ENCODE results near the gene FBXO38. TPM values are rescaled to one million over a fixed set of nuclear protein-coding genes. Genes with fewer than 3 reads are reported as not detected.

FBXO38 gene
- total RNA-seq, 4 donors from 2014 or later: 70.0 to 182 (median 79.3) TPM

DNA sequence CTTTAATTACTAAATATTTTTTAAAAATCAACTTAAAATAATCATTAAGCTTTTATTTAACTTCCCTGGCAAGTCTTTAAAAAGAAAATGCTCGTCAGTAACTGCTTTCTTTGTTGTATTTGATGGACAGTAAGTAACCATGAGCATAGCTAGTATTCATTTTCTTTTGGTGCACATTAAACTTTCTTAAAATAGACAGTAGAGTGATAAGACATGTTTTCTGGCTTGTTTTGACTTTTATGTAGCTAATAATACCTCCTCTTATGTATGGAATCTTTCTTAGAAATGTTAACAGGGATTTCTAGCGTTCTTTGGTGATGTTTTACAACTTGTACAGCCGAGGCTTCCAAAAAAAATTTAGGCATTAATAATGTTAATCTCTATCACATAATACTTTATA is 22.6 kb downstream of the FBXO38 start:
- in situ Hi-C loops (cut with MboI; ENCODE audit: low pct_ligation_motif_present in 1 of 4, low pct_unique_long_range_greater_than_20kb in 1 of 4, low sequenced_read_pairs in 3 of 4): no loop called here
- peak overlapping the region in 1 of 4 donors; percentile 10 for H3K27ac ChIP-seq
- no peak overlapping the region for H3K4me3 ChIP-seq
- no peaks in the 10 kb centered on the region for H3K4me1 ChIP-seq
- intact Hi-C loops (cut with DNase I; ENCODE audit: low total_unique reads): no loop called here
- H3K36me3 ChIP-seq: peaks cover 0 to 86% (median 34%) of the 10 kb centered on the region in 4 donors
- H3K9me3 ChIP-seq: no peaks in the 10 kb centered on the region
- whole genome bisulfite sequencing, 2 donors (ENCODE audit: low coverage in 1 of 2): 81 to 82% methylated on average over 3 of the region's 3 CpGs
- no peak for DNase-seq
- TF ChIP-seq, protein P1, sequence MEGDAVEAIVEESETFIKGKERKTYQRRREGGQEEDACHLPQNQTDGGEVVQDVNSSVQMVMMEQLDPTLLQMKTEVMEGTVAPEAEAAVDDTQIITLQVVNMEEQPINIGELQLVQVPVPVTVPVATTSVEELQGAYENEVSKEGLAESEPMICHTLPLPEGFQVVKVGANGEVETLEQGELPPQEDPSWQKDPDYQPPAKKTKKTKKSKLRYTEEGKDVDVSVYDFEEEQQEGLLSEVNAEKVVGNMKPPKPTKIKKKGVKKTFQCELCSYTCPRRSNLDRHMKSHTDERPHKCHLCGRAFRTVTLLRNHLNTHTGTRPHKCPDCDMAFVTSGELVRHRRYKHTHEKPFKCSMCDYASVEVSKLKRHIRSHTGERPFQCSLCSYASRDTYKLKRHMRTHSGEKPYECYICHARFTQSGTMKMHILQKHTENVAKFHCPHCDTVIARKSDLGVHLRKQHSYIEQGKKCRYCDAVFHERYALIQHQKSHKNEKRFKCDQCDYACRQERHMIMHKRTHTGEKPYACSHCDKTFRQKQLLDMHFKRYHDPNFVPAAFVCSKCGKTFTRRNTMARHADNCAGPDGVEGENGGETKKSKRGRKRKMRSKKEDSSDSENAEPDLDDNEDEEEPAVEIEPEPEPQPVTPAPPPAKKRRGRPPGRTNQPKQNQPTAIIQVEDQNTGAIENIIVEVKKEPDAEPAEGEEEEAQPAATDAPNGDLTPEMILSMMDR (IDR thresholded peaks at IDR 0.05): no peak
- H3K27me3 ChIP-seq: no peaks in the 10 kb centered on the region

DNA sequence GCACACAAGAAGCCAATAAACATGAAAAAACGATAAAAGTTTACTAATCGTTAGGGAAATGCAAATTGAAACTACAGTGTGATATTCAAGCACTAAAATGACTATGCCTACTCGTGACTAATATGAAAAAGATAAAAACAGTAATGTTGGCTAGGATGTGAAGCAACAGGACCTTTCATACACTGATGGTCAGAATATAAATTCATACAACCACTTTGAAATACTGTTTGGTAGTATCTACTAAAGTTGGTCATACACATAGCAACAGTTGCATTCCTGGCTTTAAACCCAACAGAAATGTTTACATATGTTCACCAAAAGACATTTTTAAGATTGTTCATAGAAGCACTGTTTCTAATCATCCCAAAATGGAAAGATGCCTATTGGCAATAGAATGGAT is 24.3 kb downstream of the FBXO38 start:
- Histone ChIP-seq H3K27me3 (no peaks in the 10 kb centered on the region), H3K4me1 (no peaks in the 10 kb centered on the region), H3K36me3 (peaks cover 0 to 90% (median 39%) of the 10 kb centered on the region in 4 donors), H3K4me3 (no peak overlapping the region), H3K9me3 (no peaks in the 10 kb centered on the region), H3K27ac (peak overlapping the region in 3 of 4 donors; percentile 34 to 58 (median 35))
- TF ChIP-seq POLR2A (IDR thresholded peaks at IDR 0.05) (no peak), POLR2AphosphoS5 (IDR thresholded peaks at IDR 0.05) (no peak), EP300 (IDR thresholded peaks at IDR 0.05; ENCODE audit: low read depth) (no peak)
- TF ChIP-seq, protein P1 (IDR thresholded peaks at IDR 0.05): no peak
- no peak for DNase-seq
- in situ Hi-C loops (cut with MboI; ENCODE audit: low pct_ligation_motif_present in 1 of 4, low pct_unique_long_range_greater_than_20kb in 1 of 4, low sequenced_read_pairs in 3 of 4) (no loop called here), intact Hi-C loops (cut with DNase I; ENCODE audit: low total_unique reads) (no loop called here)
- 56 to 86% methylated on average over 3 of the region's 3 CpGs for WGBS, 2 donors (ENCODE audit: low coverage in 1 of 2)

DNA sequence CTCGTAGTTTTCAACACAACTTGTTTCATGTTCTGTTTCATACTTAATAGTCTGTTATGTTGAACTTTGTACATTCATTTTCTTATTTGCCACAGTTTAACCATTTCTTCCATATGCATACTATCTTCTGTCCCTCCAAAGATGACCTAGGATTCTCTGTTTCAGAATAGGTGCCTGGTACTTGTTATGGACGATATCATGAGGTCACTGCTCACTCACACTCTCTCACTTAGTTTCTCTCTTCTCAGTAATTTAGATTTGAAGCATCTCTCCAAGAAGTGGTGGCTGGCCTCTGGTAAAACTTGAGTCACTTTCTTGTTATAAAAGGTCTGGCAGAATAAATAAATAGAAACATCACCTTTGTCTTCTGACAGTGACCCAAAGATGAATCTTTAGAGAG is 28.4 kb downstream of the FBXO38 start:
- no peaks in the 10 kb centered on the region for H3K27me3 ChIP-seq
- no peaks in the 10 kb centered on the region for H3K9me3 ChIP-seq
- no peaks in the 10 kb centered on the region for H3K4me1 ChIP-seq
- intact Hi-C loops (cut with DNase I; ENCODE audit: low total_unique reads) (no loop called here), in situ Hi-C loops (cut with MboI; ENCODE audit: low pct_ligation_motif_present in 1 of 4, low pct_unique_long_range_greater_than_20kb in 1 of 4, low sequenced_read_pairs in 3 of 4) (no loop called here)
- TF ChIP-seq, protein P1 (IDR thresholded peaks at IDR 0.05): no peak
- TF ChIP-seq POLR2A (IDR thresholded peaks at IDR 0.05): no peak
- no peak for TF ChIP-seq EP300 (IDR thresholded peaks at IDR 0.05; ENCODE audit: low read depth)
- no peak for TF ChIP-seq POLR2AphosphoS5 (IDR thresholded peaks at IDR 0.05)
- H3K4me3 ChIP-seq: no peak overlapping the region
- DNase-seq: no peak
- peaks cover 0 to 77% (median 32%) of the 10 kb centered on the region in 4 donors for H3K36me3 ChIP-seq
- no peak overlapping the region for H3K27ac ChIP-seq
- WGBS, 2 donors (ENCODE audit: low coverage in 1 of 2): 81 to 91% methylated on average over 2 of the region's 2 CpGs

- in situ Hi-C loops (cut with MboI; ENCODE audit: low pct_ligation_motif_present in 1 of 4, low pct_unique_long_range_greater_than_20kb in 1 of 4, low sequenced_read_pairs in 3 of 4): no loop called here
- WGBS, 2 donors (ENCODE audit: low coverage in 1 of 2): 77 to 83% methylated on average over 4 of the region's 4 CpGs
- TF ChIP-seq EP300 (IDR thresholded peaks at IDR 0.05; ENCODE audit: low read depth): no peak
- no peak for TF ChIP-seq POLR2A (IDR thresholded peaks at IDR 0.05)
- TF ChIP-seq, protein P1 (IDR thresholded peaks at IDR 0.05): no peak
- TF ChIP-seq POLR2AphosphoS5 (IDR thresholded peaks at IDR 0.05): peak in 2 of 3 donors; percentile 32 to 43
- intact Hi-C loops (cut with DNase I; ENCODE audit: low total_unique reads): no loop called here
- no peak for DNase-seq
- Histone ChIP-seq H3K36me3 (peaks cover 0 to 72% (median 24%) of the 10 kb centered on the region in 4 donors), H3K27ac (peak overlapping the region in 3 of 4 donors; percentile 22 to 35 (median 29)), H3K4me3 (no peak overlapping the region), H3K27me3 (no peaks in the 10 kb centered on the region), H3K4me1 (no peaks in the 10 kb centered on the region), H3K9me3 (no peaks in the 10 kb centered on the region)
Observed at GRCh38 chr5:148414833-148415232, 31.1 kb downstream of the FBXO38 start.
